Hematopoietic multipotent progenitor cell treated with erythropoietin and hydrocortisone succinate and interleukin-3 and kit ligand, for 8 days (in vitro differentiated cells): ENCODE measurements around the gene ST6GALNAC3.
"Not testable (repeated sequence)": the region's sequence is repeated elsewhere in the genome, so short reads cannot be mapped to it uniquely, and the experiment has no call there.

ENCODE experiments used
- DNase-seq: peaks from one replicate; pipeline ENCODE4 v3.0.0-alpha.2; 2015

The ST6GALNAC3 gene

GRCh38 chr1:76074321-76075187 lies at the start of gene ST6GALNAC3:
ST6GALNAC3 (plus strand) TSS chr1:76074746.
- DNase-seq: peak; percentile 74

GRCh38 chr1:76027341-76027740 lies 47.2 kb upstream of the ST6GALNAC3 start:
- no peak for DNase-seq

DNA sequence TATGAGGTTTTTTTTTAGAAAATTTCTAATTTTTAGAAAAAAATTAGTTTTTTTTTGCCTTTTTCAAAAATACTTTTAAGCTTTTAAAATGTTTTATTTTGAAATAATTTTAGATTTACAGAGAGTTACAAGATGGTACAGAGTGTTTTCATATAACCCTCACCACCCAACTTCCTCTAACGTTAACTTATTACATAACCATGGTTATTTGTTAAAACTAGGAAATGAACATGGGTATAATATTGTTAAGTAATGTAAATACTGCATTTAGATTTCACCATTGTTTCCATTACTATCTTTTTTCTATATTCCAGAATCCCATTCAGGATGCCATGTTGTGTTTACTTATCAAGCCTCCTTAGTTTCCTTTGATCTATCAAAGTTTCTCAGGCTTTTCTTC lies 45.2 kb upstream of the ST6GALNAC3 start:
- DNase-seq: no peak

- no peak for DNase-seq
These were observed 43.0 kb upstream of the ST6GALNAC3 start for GRCh38 chr1:76031496-76031895.

DNA sequence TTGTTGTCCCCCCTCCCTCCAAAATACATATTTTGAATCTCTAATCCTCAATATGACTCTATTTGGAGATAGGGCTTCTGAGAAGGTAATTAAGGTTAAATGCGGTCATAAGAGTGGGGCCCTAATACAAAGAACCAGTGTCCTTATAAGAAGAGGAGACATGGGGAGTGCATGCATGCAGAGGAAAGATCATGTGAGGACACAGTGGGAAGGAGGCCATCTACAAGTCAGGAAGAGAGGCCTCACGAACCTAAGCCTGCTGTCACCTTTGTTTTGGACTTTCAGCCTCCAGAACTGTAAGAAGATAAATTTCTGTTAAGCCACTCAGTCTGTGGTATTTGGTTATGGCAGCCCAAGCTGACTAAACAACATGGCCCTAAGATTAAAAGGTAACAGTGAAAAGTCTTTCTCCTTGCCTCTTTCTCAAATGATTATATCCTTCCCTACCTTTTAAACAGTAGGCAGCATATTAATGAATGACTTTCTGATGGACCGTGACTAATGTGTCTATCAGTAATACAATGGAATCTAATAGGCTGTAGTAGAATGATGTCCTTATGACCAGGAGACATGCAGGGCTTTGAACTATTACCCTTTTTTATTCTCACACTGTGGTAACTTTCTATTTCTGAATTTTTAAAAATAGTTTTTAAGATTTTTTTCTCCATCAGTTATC lies 40.6 kb upstream of the ST6GALNAC3 start:
- DNase-seq: no peak

- no peak for DNase-seq
These were observed 39.5 kb upstream of the ST6GALNAC3 start for GRCh38 chr1:76035053-76035452.

- DNase-seq: no peak
These were observed 37.2 kb upstream of the ST6GALNAC3 start for GRCh38 chr1:76037324-76037723.

DNA sequence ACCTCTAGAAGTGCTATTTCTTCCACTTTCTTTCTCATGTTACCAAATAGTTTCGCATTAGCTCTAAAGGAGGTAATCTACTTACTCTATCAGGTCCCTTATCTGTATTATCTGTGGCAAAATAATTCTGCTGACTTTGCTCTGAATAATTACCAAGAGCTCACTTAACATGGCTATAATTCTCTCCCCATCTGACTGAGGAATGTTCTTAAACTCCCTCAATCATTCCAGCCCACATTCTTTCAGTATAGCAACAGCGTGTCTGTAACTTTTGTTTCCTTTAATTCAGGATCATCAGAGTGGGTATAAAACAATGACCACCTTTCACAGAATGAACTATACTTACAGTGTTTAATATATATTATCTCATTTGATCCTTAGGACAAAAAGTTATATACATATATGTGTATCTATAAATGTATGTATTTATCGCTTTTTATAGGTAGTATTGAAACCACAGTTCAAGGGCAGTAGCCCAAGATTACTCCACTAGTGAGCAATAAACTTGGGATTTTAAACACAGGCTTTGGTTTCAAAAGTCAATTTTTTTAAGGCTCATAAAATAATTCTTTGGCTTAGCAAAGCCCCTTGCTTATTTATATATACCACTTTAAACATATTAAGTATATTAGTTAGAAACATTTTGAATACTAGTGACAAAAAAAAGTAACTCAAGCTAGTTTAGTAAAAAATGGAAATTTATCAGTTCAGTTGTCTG lies 36.1 kb upstream of the ST6GALNAC3 start:
- no peak for DNase-seq

DNA sequence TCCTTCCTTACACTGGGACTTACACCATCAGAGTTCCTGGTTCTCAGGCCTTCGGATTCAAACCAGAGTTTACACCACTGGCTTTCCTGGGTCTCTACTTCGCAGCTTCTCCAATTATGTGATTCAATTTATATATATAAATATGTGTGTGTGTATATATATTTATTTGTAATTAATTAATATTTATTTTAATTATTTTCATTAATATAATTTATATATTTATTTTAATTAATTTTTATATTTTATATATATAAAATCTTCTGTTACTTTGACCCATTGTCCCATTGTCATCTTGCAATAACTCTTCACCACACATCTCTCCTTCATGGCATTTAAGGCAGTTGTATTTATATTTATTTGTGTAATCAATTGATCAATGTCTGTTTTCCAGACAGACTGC lies 28.4 kb upstream of the ST6GALNAC3 start:
- DNase-seq: no peak

GRCh38 chr1:76048219-76048618 lies 26.3 kb upstream of the ST6GALNAC3 start:
- no peak for DNase-seq

DNA sequence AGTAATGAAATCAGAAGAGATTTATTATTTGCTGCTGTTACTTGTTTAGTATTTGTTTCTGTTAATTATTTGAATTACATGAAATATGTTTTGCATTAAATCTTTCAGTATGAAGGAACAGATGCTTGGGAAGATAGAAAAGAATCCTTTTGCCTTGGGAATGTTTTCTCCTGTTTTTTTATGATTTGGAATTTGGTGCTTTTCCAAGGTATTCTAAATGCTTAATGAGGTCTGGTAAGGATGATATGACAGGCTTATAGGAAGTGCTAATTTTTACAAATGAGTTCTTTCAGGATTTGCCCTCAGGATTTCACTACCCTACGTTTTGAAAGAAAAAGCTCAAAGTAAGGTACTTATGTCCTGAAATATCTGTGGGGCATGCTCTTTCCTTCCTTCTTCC lies 25.6 kb upstream of the ST6GALNAC3 start:
- DNase-seq: no peak

- DNase-seq: no peak
These were observed 25.0 kb upstream of the ST6GALNAC3 start for GRCh38 chr1:76049498-76049897.

DNA sequence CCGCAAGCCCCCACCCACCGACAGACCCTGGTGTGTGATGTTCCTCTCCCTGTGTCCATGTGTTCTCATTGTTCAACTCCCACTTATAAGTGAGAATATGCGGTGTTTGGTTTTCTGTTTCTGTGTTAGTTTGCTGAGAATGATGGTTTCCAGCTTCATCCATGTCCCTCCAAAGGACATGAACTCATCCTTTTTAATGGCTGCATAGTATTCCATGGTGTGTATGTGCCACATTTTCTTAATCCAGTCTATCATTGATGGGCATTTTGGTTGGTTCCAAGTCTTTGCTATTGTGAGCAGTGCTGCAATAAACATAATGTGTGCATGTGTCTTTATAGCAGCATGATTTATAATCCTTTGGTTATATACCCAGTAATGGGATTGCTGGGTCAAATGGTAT lies 24.5 kb upstream of the ST6GALNAC3 start:
- DNase-seq: not testable (repeated sequence)

DNA sequence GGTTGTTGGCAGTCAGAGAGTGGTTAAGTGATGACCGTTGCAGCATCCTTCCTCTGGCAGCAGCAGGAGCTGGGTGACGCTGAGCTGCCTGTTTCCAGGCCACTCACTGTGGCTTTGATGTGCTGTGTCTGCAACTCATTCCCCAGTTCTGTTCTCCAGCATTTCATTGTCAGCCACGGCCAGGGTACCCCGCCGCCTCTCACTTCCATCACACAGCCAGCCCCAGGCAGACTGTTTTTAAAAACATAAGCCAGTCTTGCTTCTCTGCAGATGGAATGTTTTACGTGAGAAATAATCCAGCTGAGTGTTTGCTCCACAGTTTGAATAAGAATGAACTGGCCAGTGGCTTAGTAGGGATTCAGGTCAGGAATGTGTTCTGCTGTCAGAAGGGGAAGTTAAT lies 21.5 kb upstream of the ST6GALNAC3 start:
- DNase-seq: no peak

DNA sequence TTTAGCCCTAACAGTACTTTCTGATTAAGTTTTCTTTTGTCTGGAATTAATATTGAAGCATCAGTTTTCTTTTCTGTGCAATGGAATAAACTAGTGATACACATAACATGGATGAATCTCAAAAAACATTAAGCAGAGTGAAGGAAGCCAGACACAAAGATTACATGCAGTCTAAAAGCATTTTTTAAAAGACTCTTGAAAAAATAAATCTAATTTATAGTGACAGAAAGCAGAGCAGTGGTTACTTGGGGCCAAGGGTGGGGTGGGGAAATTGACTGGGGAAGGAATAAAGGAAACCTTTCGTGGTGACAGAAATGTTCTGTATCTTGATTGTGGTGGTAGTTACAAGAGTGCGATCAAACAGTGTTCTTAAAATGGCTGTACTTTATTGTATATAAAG lies 20.2 kb upstream of the ST6GALNAC3 start:
- DNase-seq: no peak

- DNase-seq: no peak
These were observed 18.6 kb upstream of the ST6GALNAC3 start for GRCh38 chr1:76055987-76056386.

DNA sequence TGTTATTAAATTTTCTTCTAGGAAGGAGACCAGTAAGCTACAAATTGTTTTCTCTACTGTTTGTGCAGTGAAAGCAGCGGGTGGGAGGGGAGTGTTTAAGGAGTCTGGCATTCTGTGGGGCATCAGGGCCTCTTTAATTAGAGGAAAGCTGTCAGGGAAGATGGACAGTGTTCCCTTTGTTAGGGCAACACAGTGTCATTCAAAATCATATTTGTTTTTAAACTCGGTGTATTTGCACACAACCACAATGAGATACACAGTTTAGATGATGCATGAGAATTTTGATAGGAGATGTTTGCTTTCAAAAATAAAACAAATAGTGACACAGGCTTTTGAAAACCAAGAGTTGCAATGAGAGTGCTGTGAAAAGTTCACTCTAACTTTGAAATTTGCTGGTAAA lies 15.1 kb upstream of the ST6GALNAC3 start:
- DNase-seq: no peak

GRCh38 chr1:76065270-76065669 lies 9.3 kb upstream of the ST6GALNAC3 start:
- DNase-seq: no peak

DNA sequence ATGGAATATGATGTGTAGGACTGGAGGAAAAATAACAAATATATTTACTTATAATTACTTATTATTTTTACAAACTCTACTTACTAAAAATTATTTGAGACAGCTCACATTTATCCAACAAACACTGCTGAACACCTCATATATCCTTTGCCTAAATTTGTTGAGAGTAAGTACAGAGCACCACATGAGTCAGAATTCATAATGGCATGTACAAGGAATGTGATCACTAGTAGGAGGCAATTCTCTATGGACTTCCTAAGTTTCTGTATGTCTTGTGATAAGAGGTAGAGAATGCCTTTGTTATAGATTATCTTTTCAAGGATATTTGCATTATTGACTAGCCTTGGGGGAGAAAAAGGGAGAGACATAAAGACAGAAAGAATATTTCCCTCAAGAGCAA lies 8.2 kb upstream of the ST6GALNAC3 start:
- DNase-seq: no peak

GRCh38 chr1:76068542-76068941 lies 6.0 kb upstream of the ST6GALNAC3 start:
- no peak for DNase-seq

GRCh38 chr1:76068953-76069561 lies 5.5 kb upstream of the ST6GALNAC3 start:
- no peak for DNase-seq

GRCh38 chr1:76070538-76070937 lies 4.0 kb upstream of the ST6GALNAC3 start:
- DNase-seq: no peak

- DNase-seq: no peak
These were observed 1.1 kb upstream of the ST6GALNAC3 start for GRCh38 chr1:76073481-76073880.

DNA sequence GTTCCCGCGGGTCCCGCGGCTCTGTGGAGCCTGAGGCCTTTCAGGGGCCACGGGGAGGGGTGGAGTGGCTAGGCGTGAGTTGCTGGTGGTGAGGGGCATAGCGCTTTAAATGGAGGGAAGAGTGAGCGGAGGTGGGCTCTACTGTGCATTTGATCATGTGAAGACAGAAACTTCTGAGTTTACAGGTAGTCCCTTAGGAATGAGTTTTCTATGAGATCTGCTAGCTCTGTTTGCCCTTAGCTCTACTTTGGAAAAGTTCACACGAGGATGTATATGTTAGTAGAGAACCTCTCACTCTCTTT lies 593 bp downstream of the ST6GALNAC3 start:
- DNase-seq: no peak
